GM12878 (cell line): ENCODE results near the gene ITPR2. TPM values are rescaled to one million over a fixed set of nuclear protein-coding genes. Genes with fewer than 3 reads are reported as not detected.

Source experiments
- ATAC-seq: fragments of 200-7000 bp; cut with Tn5 transposase; 3 replicates; pipeline ENCODE4 v1.9.1; 2020; ENCODE audit warnings: mild to moderate bottlenecking, moderate library complexity
- BruUV-seq: library from RNA; stranded (reverse); fragments of 400-500 nt; replicated peaks from 2 replicates; lab custom pipeline; 2021; lab: Mats Ljungman, UMichigan
- CTCF ChIA-PET: fragments of 300-600 bp; sonication (Branson Sonifier 250); formaldehyde crosslinking; extraction: SDS; loops from one replicate; lab custom pipeline; 2021; ENCODE audit warnings: inconsistent platforms; lab: Yijun Ruan, JAX
- POLR2A ChIA-PET: fragments of 350-600 bp; formaldehyde crosslinking; extraction: SDS; loops from one replicate; lab custom pipeline; 2021; ENCODE audit warnings: inconsistent platforms; lab: Charles Lee
- RAD21 ChIA-PET: fragments of 300-600 bp; sonication (Branson Sonifier 250); formaldehyde crosslinking; loops from one replicate; lab custom pipeline; 2023; ENCODE audit warnings: antibody characterized with exemption; ENCODE audit not compliant: unreplicated experiment; lab: Charles Lee
- SMC1A ChIA-PET: fragments of 300-600 bp; sonication (Branson Sonifier 250); formaldehyde crosslinking; loops from one replicate; lab custom pipeline; 2023; ENCODE audit not compliant: unreplicated experiment, uncharacterized antibody; lab: Charles Lee
- DNase-seq: peaks from one replicate; pipeline ENCODE4 v3.0.0-alpha.2; 2011; ENCODE audit warnings: low read depth, low spot score
- FAIRE-seq: peaks from 3 replicates; lab custom pipeline; 2011; peaks lifted over from hg19 to GRCh38; lab: Jason Lieb, UNC
- H2AFZ ChIP-seq: 2 replicates; pipeline ENCODE4 v1.6.0; 2011; ENCODE audit warnings: low read depth, low read length, control low read depth; ENCODE audit not compliant: control insufficient read depth
- H3K27ac ChIP-seq: 2 replicates; pipeline ENCODE4 v1.5.1; 2011; ENCODE audit warnings: control low read depth; ENCODE audit not compliant: control insufficient read depth, insufficient read depth
- H3K27me3 ChIP-seq, 2 experiments: replicated peaks in 1 of 2; 2 replicates each; pipeline versions ENCODE4 v1.6.0 to v1.6.1; 2011; ENCODE audit warnings: low read length in 1 of 2; ENCODE audit not compliant: control insufficient read depth in 2 of 2, insufficient read depth in 2 of 2
- H3K36me3 ChIP-seq, 2 experiments: 2 replicates each; pipeline ENCODE4 v1.5.1; 2011; ENCODE audit warnings: low read length in 1 of 2; ENCODE audit not compliant: control insufficient read depth in 2 of 2, insufficient read depth in 2 of 2
- H3K4me1 ChIP-seq: 2 replicates; pipeline ENCODE4 v1.6.1; 2011; ENCODE audit warnings: mild to moderate bottlenecking, low read length, moderate library complexity, mixed read lengths; ENCODE audit not compliant: control insufficient read depth, insufficient read depth
- H3K4me2 ChIP-seq: 2 replicates; pipeline ENCODE4 v1.6.0; 2011; ENCODE audit warnings: control low read depth; ENCODE audit not compliant: control insufficient read depth, insufficient read depth
- H3K4me3 ChIP-seq: fragments of 200-600 bp; sonication (generic); 2 replicates; pipeline ENCODE4 v1.5.1; 2016
- H3K79me2 ChIP-seq: 2 replicates; pipeline ENCODE4 v1.6.0; 2011; ENCODE audit warnings: low read length; ENCODE audit not compliant: control insufficient read depth, insufficient read depth
- H3K9ac ChIP-seq: 2 replicates; pipeline ENCODE4 v1.8.0; 2011; ENCODE audit warnings: low read length, control low read depth, mixed read lengths; ENCODE audit not compliant: control insufficient read depth, insufficient read depth
- H3K9me3 ChIP-seq: replicated peaks from 3 replicates; pipeline ENCODE4 v1.5.1; 2011; ENCODE audit warnings: mild to moderate bottlenecking, low read length; ENCODE audit not compliant: control insufficient read depth, insufficient read depth
- H4K20me1 ChIP-seq: 2 replicates; pipeline ENCODE4 v1.6.0; 2011; ENCODE audit not compliant: control insufficient read depth, insufficient read depth
- CBFB ChIP-seq: IDR thresholded peaks from 2 replicates; pipeline ENCODE4 v1.6.1; 2016; ENCODE audit warnings: antibody characterized with exemption, low read depth
- JUNB ChIP-seq: IDR thresholded peaks from 2 replicates; pipeline ENCODE4 v1.6.1; 2016; ENCODE audit warnings: antibody characterized with exemption, mild to moderate bottlenecking
- NFIC ChIP-seq: IDR thresholded peaks from 2 replicates; pipeline ENCODE4 v1.6.1; 2012; ENCODE audit warnings: low read depth, mild to moderate bottlenecking, inconsistent platforms, low read length, moderate library complexity
- NFYB ChIP-seq: IDR thresholded peaks from 2 replicates; pipeline ENCODE4 v1.6.1; 2011; ENCODE audit warnings: low read depth, mild to moderate bottlenecking, low read length, improper control_type of control experiment, moderate library complexity; ENCODE audit not compliant: insufficient read depth
- WGBS: methylation state at CpG from one replicate; pipeline ENCODE4 v1.1.6; 2016; ENCODE audit warnings: low lambda C conversion rate; ENCODE audit not compliant: insufficient replicate concordance, insufficient coverage; ENCODE audit errors: missing lambda C conversion rate; 5-methylcytosine and 5-hydroxymethylcytosine counted together
- in situ Hi-C: fragments of 300-500 bp; cut with MboI; formaldehyde crosslinking; loops from 9 replicates; pipeline ENCODE4 v1.14.3; 2018; ENCODE audit warnings: mixed read lengths
- intact Hi-C: fragments of 100-400 bp; cut with micrococcal nuclease; formaldehyde crosslinking; loops from one replicate; pipeline ENCODE4 v1.14.2; 2022; ENCODE audit not compliant: unreplicated experiment
- polyA plus RNA-seq, 11 experiments: library from polyadenylated mRNA; depleted of rRNA in 4 of 11; unstranded in 6 of 11; stranded (reverse) in 5 of 11; fragments of >200 nt; fragmentation: Nextera tagmentation in 4 of 11; fragmentation: Illumina TruSeq in 1 of 11; extraction: Ambion mirVana in 4 of 11; extraction: Trizol in 1 of 11; gene quantifications; 1 replicate in 1 of 11; 2 replicates in 10 of 11; pipeline versions ENCODE4 v1.2.1 to v1.2.3, GENCODE V29; 2011 to 2016; ENCODE audit warnings: inconsistent platforms in 2 of 11, missing spikeins in 2 of 11, low read depth in 1 of 11
- small RNA-seq: library from RNA; depleted of rRNA; stranded (forward); fragments of <200 nt; gene quantifications from one replicate; pipeline ENCODE3, GENCODE V24; 2014
- total RNA-seq, 4 experiments: library from RNA; depleted of rRNA in 3 of 4; stranded (reverse); fragments of >200 nt in 3 of 4; fragmentation: Illumina TruSeq in 1 of 4; extraction: Trizol in 1 of 4; gene quantifications; 2 replicates each; pipeline versions ENCODE4 v1.2.1 to v1.2.3, GENCODE V29; 2013 to 2021
- TF ChIP-seq, protein P1 (sequence below): fragments of 450-650 bp; IDR thresholded peaks from 2 replicates; pipeline ENCODE4 v1.6.1; 2016; ENCODE audit warnings: mild to moderate bottlenecking, moderate library complexity, borderline replicate concordance

Gene ITPR2
- total and polyA plus RNA-seq, 10 of the 15 experiments (the other 5 are each of a cell fraction or from before 2014, with no cell fraction given): 7.5 to 76.2 (median 47.1) TPM

DNA sequence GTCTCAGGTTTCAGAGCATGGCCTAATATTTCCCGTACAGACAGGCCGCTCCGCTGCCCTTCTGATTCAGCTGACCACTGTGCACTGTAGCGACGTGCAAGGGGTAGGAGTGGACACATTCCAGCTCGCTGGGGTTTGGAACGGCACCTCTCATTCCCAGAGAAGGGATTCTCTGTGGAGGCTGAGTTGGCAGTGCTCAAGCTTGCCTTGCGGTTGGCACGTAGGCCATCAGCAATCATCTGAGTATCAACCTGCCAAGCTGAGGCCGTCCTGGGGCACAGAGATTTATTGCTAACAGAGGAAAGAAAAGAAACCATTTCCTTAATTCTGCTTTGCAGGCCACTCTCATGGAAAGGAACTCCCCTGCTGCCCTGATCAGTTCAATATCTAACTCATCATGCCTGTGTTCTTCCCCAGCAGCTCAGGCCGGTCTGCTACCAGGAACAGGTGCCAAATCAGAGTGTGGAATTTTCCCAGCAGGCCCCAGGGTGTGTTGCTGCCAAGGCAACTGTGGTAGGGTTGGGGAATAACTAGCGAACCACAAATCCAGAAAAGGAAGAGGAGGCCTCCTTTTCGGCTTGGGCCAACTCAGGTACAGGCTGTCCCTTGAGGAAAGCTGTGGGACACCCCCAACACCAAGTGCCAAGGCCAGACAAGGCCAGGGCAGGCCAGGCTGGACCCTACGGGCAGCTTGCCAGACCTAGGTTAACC lies 545.2 kb downstream of the ITPR2 start:
- no peaks in the 10 kb centered on the region for H3K79me2 ChIP-seq
- H4K20me1 ChIP-seq: no peaks in the 10 kb centered on the region
- H3K36me3 ChIP-seq: no peaks in the 10 kb centered on the region
- no peak overlapping the region for H2AFZ ChIP-seq
- no peaks in the 10 kb centered on the region for H3K4me1 ChIP-seq
- no peak overlapping the region for H3K4me2 ChIP-seq
- no peaks in the 10 kb centered on the region for H3K9me3 ChIP-seq
- DNase-seq (no peak), ATAC-seq (no peak; the same call in 2 of the 3 replicates), FAIRE-seq (no peak)
- intact Hi-C loops (no loop called here), in situ Hi-C loops (no loop called here)
- ChIA-PET CTCF (interaction anchor here (0.9 to 1.6 kb wide), 6 partner anchors 10 to 15 kb away, joined by 3 to 6 read pairs (median 4); no protein-coding TSS in a partner anchor), RAD21 (interaction anchor here (1.0 to 1.7 kb wide), 4 partner anchors 9 to 1510 kb away, joined by 3 to 5 read pairs (median 3); no protein-coding TSS in a partner anchor), POLR2A (interaction anchor here (0.8 to 1.1 kb wide), 4 partner anchors 9 to 173 kb away, joined by 3 to 5 read pairs (median 3); no protein-coding TSS in a partner anchor), SMC1A (interaction anchor here (0.6 to 6.4 kb wide), 8 partner anchors 10 to 132 kb away, joined by 3 to 42 read pairs (median 7); no protein-coding TSS in a partner anchor)
- H3K4me3 ChIP-seq: no peak overlapping the region
- H3K27ac ChIP-seq: no peak overlapping the region
- no peak for TF ChIP-seq JUNB
- no peak for TF ChIP-seq NFYB
- TF ChIP-seq, protein P1, sequence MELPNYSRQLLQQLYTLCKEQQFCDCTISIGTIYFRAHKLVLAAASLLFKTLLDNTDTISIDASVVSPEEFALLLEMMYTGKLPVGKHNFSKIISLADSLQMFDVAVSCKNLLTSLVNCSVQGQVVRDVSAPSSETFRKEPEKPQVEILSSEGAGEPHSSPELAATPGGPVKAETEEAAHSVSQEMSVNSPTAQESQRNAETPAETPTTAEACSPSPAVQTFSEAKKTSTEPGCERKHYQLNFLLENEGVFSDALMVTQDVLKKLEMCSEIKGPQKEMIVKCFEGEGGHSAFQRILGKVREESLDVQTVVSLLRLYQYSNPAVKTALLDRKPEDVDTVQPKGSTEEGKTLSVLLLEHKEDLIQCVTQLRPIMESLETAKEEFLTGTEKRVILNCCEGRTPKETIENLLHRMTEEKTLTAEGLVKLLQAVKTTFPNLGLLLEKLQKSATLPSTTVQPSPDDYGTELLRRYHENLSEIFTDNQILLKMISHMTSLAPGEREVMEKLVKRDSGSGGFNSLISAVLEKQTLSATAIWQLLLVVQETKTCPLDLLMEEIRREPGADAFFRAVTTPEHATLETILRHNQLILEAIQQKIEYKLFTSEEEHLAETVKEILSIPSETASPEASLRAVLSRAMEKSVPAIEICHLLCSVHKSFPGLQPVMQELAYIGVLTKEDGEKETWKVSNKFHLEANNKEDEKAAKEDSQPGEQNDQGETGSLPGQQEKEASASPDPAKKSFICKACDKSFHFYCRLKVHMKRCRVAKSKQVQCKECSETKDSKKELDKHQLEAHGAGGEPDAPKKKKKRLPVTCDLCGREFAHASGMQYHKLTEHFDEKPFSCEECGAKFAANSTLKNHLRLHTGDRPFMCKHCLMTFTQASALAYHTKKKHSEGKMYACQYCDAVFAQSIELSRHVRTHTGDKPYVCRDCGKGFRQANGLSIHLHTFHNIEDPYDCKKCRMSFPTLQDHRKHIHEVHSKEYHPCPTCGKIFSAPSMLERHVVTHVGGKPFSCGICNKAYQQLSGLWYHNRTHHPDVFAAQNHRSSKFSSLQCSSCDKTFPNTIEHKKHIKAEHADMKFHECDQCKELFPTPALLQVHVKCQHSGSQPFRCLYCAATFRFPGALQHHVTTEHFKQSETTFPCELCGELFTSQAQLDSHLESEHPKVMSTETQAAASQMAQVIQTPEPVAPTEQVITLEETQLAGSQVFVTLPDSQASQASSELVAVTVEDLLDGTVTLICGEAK: no peak
- TF ChIP-seq NFIC: no peak
- no peak for TF ChIP-seq CBFB
- no TSS peak for BruUV-seq
- WGBS: 80% methylated on average over 14 of the region's 14 CpGs
- H3K9ac ChIP-seq: no peak overlapping the region
- no peaks in the 10 kb centered on the region; a peak in 2 of 4 replicates for H3K27me3 ChIP-seq

Small RNA genes lying within 50 kb of the gene (small RNA-seq; reads per million reads assigned to genes)
- gene RNA5SP354: not detected

Other genes starting within 250 kb of the ITPR2 start
- gene INTS13, start 104.8 kb upstream of the ITPR2 start, total RNA-seq (2014; rRNA removed): 38.8 and 53.1 TPM in 2 replicates
- 65.1 and 72.0 TPM in 2 replicates for gene INTS13, start 104.8 kb upstream of the ITPR2 start, total RNA-seq (2014; rRNA removed; fragmentation: Illumina TruSeq; extraction: Trizol)
- gene INTS13, start 104.8 kb upstream of the ITPR2 start, total RNA-seq (2021): 34.3 and 37.5 TPM in 2 replicates
- gene INTS13, start 104.8 kb upstream of the ITPR2 start, polyA plus RNA-seq (2011; rRNA removed): 65.3 and 126 TPM in 2 replicates
- 54.5 and 72.0 TPM in 2 replicates for gene INTS13, start 104.8 kb upstream of the ITPR2 start, polyA plus RNA-seq (2014; fragmentation: Illumina TruSeq; extraction: Trizol)
- 10 to 100 TPM; 43.4 to 65.4 TPM for gene INTS13, start 104.8 kb upstream of the ITPR2 start, polyA plus RNA-seq (2014; fragmentation: Nextera tagmentation; extraction: Ambion mirVana)
- gene INTS13, start 104.8 kb upstream of the ITPR2 start, polyA plus RNA-seq (2014; rRNA removed): 33.4 and 35.3 TPM in 2 replicates
- gene INTS13, start 104.8 kb upstream of the ITPR2 start, polyA plus RNA-seq (2016; fragmentation: Nextera tagmentation; extraction: Ambion mirVana): 10 to 100 TPM; 70.6 to 71.7 TPM
- 28.5 and 31.2 TPM in 2 replicates for gene FGFR1OP2, start 105.3 kb upstream of the ITPR2 start, total RNA-seq (2014; rRNA removed)
- 41.9 and 44.0 TPM in 2 replicates for gene FGFR1OP2, start 105.3 kb upstream of the ITPR2 start, total RNA-seq (2014; rRNA removed; fragmentation: Illumina TruSeq; extraction: Trizol)
- 30.1 and 32.7 TPM in 2 replicates for gene FGFR1OP2, start 105.3 kb upstream of the ITPR2 start, total RNA-seq (2021)
- 59.1 and 121 TPM in 2 replicates for gene FGFR1OP2, start 105.3 kb upstream of the ITPR2 start, polyA plus RNA-seq (2011; rRNA removed)
- gene FGFR1OP2, start 105.3 kb upstream of the ITPR2 start, polyA plus RNA-seq (2014; fragmentation: Illumina TruSeq; extraction: Trizol): 36.7 and 47.3 TPM in 2 replicates
- gene FGFR1OP2, start 105.3 kb upstream of the ITPR2 start, polyA plus RNA-seq (2014; fragmentation: Nextera tagmentation; extraction: Ambion mirVana): 10 to 100 TPM; 29.0 to 32.2 TPM
- gene FGFR1OP2, start 105.3 kb upstream of the ITPR2 start, polyA plus RNA-seq (2014; rRNA removed): 32.0 and 39.9 TPM in 2 replicates
- gene FGFR1OP2, start 105.3 kb upstream of the ITPR2 start, polyA plus RNA-seq (2016; fragmentation: Nextera tagmentation; extraction: Ambion mirVana): 10 to 100 TPM; 45.4 to 51.4 TPM
- 81.2 and 82.6 TPM in 2 replicates for gene TM7SF3, start 181.2 kb upstream of the ITPR2 start, total RNA-seq (2014; rRNA removed)
- gene TM7SF3, start 181.2 kb upstream of the ITPR2 start, total RNA-seq (2014; rRNA removed; fragmentation: Illumina TruSeq; extraction: Trizol): 57.3 and 60.9 TPM in 2 replicates
- gene TM7SF3, start 181.2 kb upstream of the ITPR2 start, total RNA-seq (2021): 53.5 and 53.7 TPM in 2 replicates
- 336 and 341 TPM in 2 replicates for gene TM7SF3, start 181.2 kb upstream of the ITPR2 start, polyA plus RNA-seq (2011; rRNA removed)
- 94.2 and 125 TPM in 2 replicates for gene TM7SF3, start 181.2 kb upstream of the ITPR2 start, polyA plus RNA-seq (2014; fragmentation: Illumina TruSeq; extraction: Trizol)
- 10 to 100 TPM; 31.4 to 34.1 TPM for gene TM7SF3, start 181.2 kb upstream of the ITPR2 start, polyA plus RNA-seq (2014; fragmentation: Nextera tagmentation; extraction: Ambion mirVana)
- gene TM7SF3, start 181.2 kb upstream of the ITPR2 start, polyA plus RNA-seq (2014; rRNA removed): 61.8 and 68.3 TPM in 2 replicates
- 100 to 1,000 TPM; 121 to 129 TPM for gene TM7SF3, start 181.2 kb upstream of the ITPR2 start, polyA plus RNA-seq (2016; fragmentation: Nextera tagmentation; extraction: Ambion mirVana)
- 32.8 and 33.9 TPM in 2 replicates for gene MED21, start 189.4 kb upstream of the ITPR2 start, total RNA-seq (2014; rRNA removed)
- gene MED21, start 189.4 kb upstream of the ITPR2 start, total RNA-seq (2014; rRNA removed; fragmentation: Illumina TruSeq; extraction: Trizol): 38.6 and 41.9 TPM in 2 replicates
- gene MED21, start 189.4 kb upstream of the ITPR2 start, total RNA-seq (2021): 25.5 and 29.1 TPM in 2 replicates
- gene MED21, start 189.4 kb upstream of the ITPR2 start, polyA plus RNA-seq (2011; rRNA removed): 72.7 and 83.6 TPM in 2 replicates
- gene MED21, start 189.4 kb upstream of the ITPR2 start, polyA plus RNA-seq (2014; fragmentation: Illumina TruSeq; extraction: Trizol): 33.9 and 34.7 TPM in 2 replicates
- gene MED21, start 189.4 kb upstream of the ITPR2 start, polyA plus RNA-seq (2014; fragmentation: Nextera tagmentation; extraction: Ambion mirVana): 10 to 100 TPM; 42.6 to 56.0 TPM
- gene MED21, start 189.4 kb upstream of the ITPR2 start, polyA plus RNA-seq (2014; rRNA removed): 22.4 and 28.5 TPM in 2 replicates
- gene MED21, start 189.4 kb upstream of the ITPR2 start, polyA plus RNA-seq (2016; fragmentation: Nextera tagmentation; extraction: Ambion mirVana): 10 to 100 TPM; 57.0 to 59.0 TPM
- gene C12orf71, start 249.4 kb upstream of the ITPR2 start, total RNA-seq (2014; rRNA removed): not detected in 2 replicates
- not detected in 2 replicates for gene C12orf71, start 249.4 kb upstream of the ITPR2 start, total RNA-seq (2014; rRNA removed; fragmentation: Illumina TruSeq; extraction: Trizol)
- not detected in 2 replicates for gene C12orf71, start 249.4 kb upstream of the ITPR2 start, total RNA-seq (2021)
- not detected in 2 replicates for gene C12orf71, start 249.4 kb upstream of the ITPR2 start, polyA plus RNA-seq (2011; rRNA removed)
- gene C12orf71, start 249.4 kb upstream of the ITPR2 start, polyA plus RNA-seq (2014; fragmentation: Illumina TruSeq; extraction: Trizol): not detected in 2 replicates
- gene C12orf71, start 249.4 kb upstream of the ITPR2 start, polyA plus RNA-seq (2014; fragmentation: Nextera tagmentation; extraction: Ambion mirVana): under 1 TPM in 1 of 2 experiments, not detected in 1; 0.05 TPM
- not detected in 2 replicates for gene C12orf71, start 249.4 kb upstream of the ITPR2 start, polyA plus RNA-seq (2014; rRNA removed)
- gene C12orf71, start 249.4 kb upstream of the ITPR2 start, polyA plus RNA-seq (2016; fragmentation: Nextera tagmentation; extraction: Ambion mirVana): not detected